Stimulated activated naive CD8-positive, alpha-beta T cell treated with anti-CD3 and anti-CD28 coated beads, Interleukin-15, Interleukin-2, amounts not matched to agents 100 ng/mL and 50 ng/mL, for 24 hours (primary cell): Measurements from ENCODE around the gene TPRX1.
"Not testable (repeated sequence)": the region's sequence is repeated elsewhere in the genome, so short reads cannot be mapped to it uniquely, and the experiment has no call there.

Experiments used
- H3K27ac Mint-ChIP-seq: one replicate; pipeline ENCODE4 v1.8.0; 2021; ENCODE audit warnings: mild to moderate bottlenecking, mixed read lengths
- H3K27me3 Mint-ChIP-seq: one replicate; pipeline ENCODE4 v1.8.0; 2021; ENCODE audit warnings: mixed read lengths
- H3K36me3 Mint-ChIP-seq: one replicate; pipeline ENCODE4 v1.8.0; 2021; ENCODE audit warnings: low read depth, mixed read lengths
- H3K4me1 Mint-ChIP-seq: one replicate; pipeline ENCODE4 v1.8.0; 2021; ENCODE audit warnings: low read depth, mixed read lengths
- H3K4me3 Mint-ChIP-seq: one replicate; pipeline ENCODE4 v1.8.0; 2021; ENCODE audit warnings: mild to moderate bottlenecking, mixed read lengths
- H3K9me3 Mint-ChIP-seq: one replicate; pipeline ENCODE4 v1.8.0; 2021; ENCODE audit warnings: mixed read lengths

TPRX1 gene

DNA sequence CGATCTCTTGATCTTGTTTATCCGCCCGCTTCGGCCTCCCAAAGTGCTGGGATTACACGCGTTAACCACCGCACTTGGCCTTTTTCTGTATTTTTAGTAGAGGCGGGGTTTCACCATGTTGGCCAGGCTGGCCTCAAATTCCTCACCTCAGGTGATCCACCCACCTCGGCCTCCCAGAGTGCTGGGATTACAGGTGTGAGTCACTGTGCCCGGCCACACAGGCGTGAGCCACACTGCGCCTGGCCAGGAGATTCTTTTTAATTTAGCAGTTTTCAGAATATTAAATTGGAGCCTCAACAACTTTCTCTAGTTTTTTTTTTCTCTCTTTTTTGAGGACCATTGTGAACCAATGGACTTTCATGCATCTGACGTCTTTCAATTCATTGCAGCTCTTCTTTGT lies 14.5 kb downstream of the TPRX1 start:
- not testable (repeated sequence) for H3K4me3 Mint-ChIP-seq, H3K36me3 Mint-ChIP-seq, H3K27me3 Mint-ChIP-seq, H3K27ac Mint-ChIP-seq, H3K9me3 Mint-ChIP-seq, H3K4me1 Mint-ChIP-seq

DNA sequence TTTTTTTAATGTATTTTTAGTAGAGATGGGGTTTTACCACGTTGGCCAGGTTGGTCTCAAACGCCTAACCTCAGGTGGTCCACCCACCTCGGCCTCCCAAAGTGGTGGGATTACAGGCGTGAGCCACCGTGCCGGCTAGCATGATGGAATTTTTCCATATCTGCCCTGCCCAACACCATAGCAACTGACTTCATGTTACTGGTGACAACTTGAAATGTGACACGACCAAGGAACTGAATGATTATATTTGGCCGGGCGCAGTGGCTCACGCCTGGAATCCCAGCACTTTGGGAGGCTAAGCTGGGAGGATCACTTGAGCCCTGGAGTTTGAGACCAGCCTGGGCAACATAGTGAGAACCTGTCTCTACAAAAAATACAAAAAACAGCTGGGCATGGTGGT lies 17.0 kb downstream of the TPRX1 start:
- H3K27me3 Mint-ChIP-seq, H3K9me3 Mint-ChIP-seq, H3K27ac Mint-ChIP-seq, H3K4me1 Mint-ChIP-seq, H3K4me3 Mint-ChIP-seq: not testable (repeated sequence)
- H3K36me3 Mint-ChIP-seq = peaks cover 23% of the 10 kb centered on the region

DNA sequence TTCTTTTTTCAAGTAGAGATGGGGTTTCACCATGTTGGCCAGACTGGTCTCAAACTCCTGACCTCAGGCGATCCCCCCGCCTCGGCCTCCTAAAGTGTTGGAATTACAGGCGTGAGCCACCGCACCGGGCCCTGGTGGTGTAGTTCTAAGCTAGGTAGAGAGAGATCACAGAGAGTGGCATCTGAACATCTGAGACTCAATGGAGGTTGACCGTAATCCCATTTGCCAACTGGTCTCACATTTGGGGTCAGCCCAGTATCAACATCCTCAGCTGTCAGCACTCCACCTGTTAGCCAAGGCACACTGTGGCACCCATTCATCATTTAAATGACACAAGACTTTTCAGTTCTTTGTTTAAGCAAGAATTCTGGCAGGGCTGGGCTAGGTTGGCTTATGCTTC lies 17.8 kb downstream of the TPRX1 start:
- Mint-ChIP-seq H3K4me3 (no peak overlapping the region), H3K36me3 (peaks cover 29% of the 10 kb centered on the region), H3K27me3 (no peaks in the 10 kb centered on the region), H3K4me1 (peaks cover 5% of the 10 kb centered on the region), H3K9me3 (no peaks in the 10 kb centered on the region), H3K27ac (no peak overlapping the region)

DNA sequence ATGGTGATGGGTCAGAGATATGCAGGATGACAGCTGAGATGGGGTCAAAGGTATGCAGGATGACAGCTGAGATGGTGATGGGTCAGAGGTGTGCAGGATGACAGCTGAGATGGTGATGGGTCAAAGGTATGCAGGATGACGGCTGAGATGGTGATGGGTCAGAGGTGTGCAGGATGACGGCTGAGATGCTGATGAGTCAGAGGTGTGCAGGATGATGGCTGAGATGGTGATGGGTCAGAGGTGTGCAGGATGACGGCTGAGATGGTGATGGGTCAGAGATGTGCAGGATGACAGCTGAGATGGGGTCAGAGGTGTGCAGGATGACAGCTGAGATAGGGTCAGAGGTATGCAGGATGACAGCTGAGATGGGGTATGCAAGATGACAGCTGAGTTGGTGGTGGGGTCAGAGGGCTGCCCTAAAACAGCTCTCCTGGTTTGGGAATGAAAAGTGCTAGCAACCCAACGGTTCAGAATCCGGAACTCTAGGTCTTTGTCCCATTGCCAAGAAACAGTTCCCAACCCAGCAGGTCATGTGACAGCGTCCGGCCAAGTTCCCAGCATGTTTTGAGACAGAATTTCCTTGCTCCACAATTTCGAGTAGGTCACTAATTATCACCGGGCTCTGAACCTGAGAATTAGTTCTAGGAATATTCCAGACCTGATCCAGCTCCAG lies 22.6 kb downstream of the TPRX1 start:
- H3K27me3 Mint-ChIP-seq = no peaks in the 10 kb centered on the region
- peaks cover 18% of the 10 kb centered on the region for H3K4me1 Mint-ChIP-seq
- peaks cover 44% of the 10 kb centered on the region for H3K36me3 Mint-ChIP-seq
- H3K27ac Mint-ChIP-seq = peak overlapping the region; percentile 63
- no peak overlapping the region for H3K4me3 Mint-ChIP-seq
- no peaks in the 10 kb centered on the region for H3K9me3 Mint-ChIP-seq

GRCh38 chr19:47780215-47780551 lies 24.2 kb downstream of the TPRX1 start:
- no peaks in the 10 kb centered on the region for H3K27me3 Mint-ChIP-seq
- peaks cover 18% of the 10 kb centered on the region for H3K4me1 Mint-ChIP-seq
- H3K9me3 Mint-ChIP-seq = no peaks in the 10 kb centered on the region
- H3K36me3 Mint-ChIP-seq = peaks cover 39% of the 10 kb centered on the region
- H3K4me3 Mint-ChIP-seq = peak overlapping the region; percentile 91
- H3K27ac Mint-ChIP-seq = peak overlapping the region; percentile 84

DNA sequence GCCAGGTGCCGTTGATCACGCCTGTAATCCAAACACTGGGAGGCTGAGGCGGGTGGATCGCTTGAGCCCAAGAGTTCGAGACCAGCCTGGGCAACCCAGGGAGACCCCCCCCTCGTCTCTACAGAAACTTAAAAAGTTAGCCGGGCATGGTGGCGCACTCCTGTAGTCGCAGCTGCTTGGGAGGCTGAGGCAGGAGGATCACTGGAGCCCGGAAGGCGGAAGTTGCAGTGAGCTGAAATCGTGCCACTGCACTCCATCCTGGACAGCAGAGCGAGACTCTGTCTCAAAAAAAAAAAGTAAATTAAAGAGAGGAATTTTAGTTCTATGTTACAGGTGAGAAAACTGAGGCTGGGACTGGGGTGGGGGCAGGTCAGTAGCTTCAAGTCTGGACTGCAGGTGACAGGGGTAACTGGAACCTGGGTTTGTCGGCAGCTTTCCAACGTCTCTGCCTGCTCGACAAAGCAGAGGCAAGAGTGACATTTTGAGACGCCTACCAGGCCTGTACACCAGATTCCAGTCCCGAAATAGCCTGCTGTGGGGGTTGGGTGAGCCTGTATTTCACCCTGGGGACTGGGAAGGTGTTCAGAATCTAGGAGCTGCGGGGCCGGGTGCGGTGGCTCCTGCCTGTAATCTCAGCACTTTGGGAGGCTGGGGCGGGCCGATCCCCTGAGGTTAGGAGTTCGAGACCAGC lies 24.7 kb downstream of the TPRX1 start:
- H3K4me1 Mint-ChIP-seq = peaks cover 18% of the 10 kb centered on the region
- H3K4me3 Mint-ChIP-seq = peak overlapping the region; percentile 91
- H3K9me3 Mint-ChIP-seq = no peaks in the 10 kb centered on the region
- no peaks in the 10 kb centered on the region for H3K27me3 Mint-ChIP-seq
- peak overlapping the region; percentile 82 for H3K27ac Mint-ChIP-seq
- H3K36me3 Mint-ChIP-seq = peaks cover 38% of the 10 kb centered on the region

GRCh38 chr19:47778954-47779351 lies 25.4 kb downstream of the TPRX1 start:
- Mint-ChIP-seq H3K27ac (peak overlapping the region; percentile 82), H3K9me3 (no peaks in the 10 kb centered on the region), H3K4me3 (peak overlapping the region; percentile 91), H3K4me1 (peaks cover 18% of the 10 kb centered on the region), H3K27me3 (no peaks in the 10 kb centered on the region), H3K36me3 (peaks cover 31% of the 10 kb centered on the region)

DNA sequence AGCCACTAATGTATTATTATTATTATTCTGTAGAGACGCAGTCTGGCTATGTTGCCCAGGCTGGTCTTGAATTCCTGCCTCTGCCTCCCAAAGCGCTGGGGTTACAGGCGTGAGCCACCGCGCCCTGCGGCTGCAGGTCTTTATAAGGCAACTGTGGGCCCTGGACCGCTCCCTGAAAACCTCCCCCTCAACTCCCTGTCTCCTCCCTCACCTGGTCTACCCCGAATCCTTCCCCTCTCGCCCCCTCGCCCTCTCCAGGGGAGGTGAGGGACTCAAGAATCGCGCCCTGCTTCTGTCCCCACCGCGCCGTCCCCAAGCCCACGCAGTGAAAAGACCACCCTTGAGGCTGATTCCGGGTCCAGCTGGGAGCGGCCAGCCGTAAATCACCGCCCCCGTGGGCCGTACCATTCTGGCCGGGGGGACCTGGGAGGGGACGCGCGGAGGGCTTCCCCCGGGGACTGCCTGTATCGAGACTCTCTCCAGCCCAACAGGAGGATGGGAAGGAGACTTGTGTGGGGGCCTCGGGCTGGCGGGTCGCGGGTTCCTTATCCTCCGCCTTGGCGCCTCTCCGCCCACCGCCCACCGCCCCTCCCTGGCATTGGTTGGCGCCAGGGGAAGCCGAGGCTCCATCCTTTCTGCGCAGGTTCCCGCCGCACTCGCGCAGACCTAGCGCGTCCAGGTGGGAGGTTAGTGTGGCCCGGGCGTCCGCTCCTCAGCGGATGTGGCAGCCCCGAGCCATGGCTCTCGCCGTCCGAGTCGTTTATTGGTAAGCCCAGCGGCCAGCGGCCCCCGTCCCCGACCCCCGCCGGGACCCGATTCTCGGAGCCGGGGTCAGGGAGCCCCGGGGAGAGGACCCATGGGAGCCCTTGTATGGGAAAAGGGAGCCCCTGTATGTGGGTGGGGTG lies 26.1 kb downstream of the TPRX1 start, which contains the start of gene SELENOW:
Gene SELENOW, plus strand, starts transcription at position 655 of the 905 bp plus-strand sequence. Its CDS starts 83 bp downstream, at position 738.
- Mint-ChIP-seq H3K9me3 (no peaks in the 10 kb centered on the region), H3K4me3 (peak within 1 kb of the TSS; percentile 91), H3K4me1 (peaks cover 18% of the 10 kb centered on the region), H3K27ac (peak within 1 kb of the TSS; percentile 87), H3K36me3 (peaks cover 28% of the 10 kb centered on the region), H3K27me3 (no peaks in the 10 kb centered on the region)

- H3K9me3 Mint-ChIP-seq, H3K27me3 Mint-ChIP-seq: not testable (repeated sequence)
- Mint-ChIP-seq H3K4me3 (peak overlapping the region; percentile 91), H3K36me3 (peaks cover 22% of the 10 kb centered on the region), H3K27ac (peak overlapping the region; percentile 87), H3K4me1 (peaks cover 18% of the 10 kb centered on the region)
These were observed 26.9 kb downstream of the TPRX1 start for GRCh38 chr19:47777245-47778048.

- peaks cover 18% of the 10 kb centered on the region for H3K4me1 Mint-ChIP-seq
- H3K27me3 Mint-ChIP-seq = no peaks in the 10 kb centered on the region
- peaks cover 14% of the 10 kb centered on the region for H3K36me3 Mint-ChIP-seq
- no peaks in the 10 kb centered on the region for H3K9me3 Mint-ChIP-seq
- H3K4me3 Mint-ChIP-seq = no peak overlapping the region
- H3K27ac Mint-ChIP-seq = no peak overlapping the region
These were observed 27.8 kb downstream of the TPRX1 start for GRCh38 chr19:47776568-47776967.

- H3K4me1 Mint-ChIP-seq, H3K27ac Mint-ChIP-seq, H3K4me3 Mint-ChIP-seq, H3K36me3 Mint-ChIP-seq, H3K27me3 Mint-ChIP-seq, H3K9me3 Mint-ChIP-seq: not testable (repeated sequence)
These were observed 33.1 kb downstream of the TPRX1 start for GRCh38 chr19:47771291-47771690.

DNA sequence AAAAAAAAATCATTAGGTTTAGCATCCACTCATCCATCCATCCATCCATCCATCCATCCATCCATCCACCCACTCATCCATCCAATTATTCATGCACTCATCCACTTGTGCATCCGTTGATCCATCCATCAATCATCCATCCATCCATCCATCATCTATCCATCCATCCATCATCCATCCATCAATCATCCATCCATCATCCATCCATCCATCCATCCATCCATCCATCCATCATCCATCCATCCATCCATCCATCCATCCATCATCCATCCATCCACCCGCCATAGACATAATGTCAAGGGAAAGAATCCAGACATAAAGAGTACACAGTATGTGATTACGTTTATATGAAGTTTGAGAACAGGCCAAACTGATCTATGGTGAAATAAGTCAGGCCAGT lies 34.8 kb downstream of the TPRX1 start:
- no peak overlapping the region for H3K4me3 Mint-ChIP-seq
- no peaks in the 10 kb centered on the region for H3K36me3 Mint-ChIP-seq
- peaks cover 3% of the 10 kb centered on the region for H3K4me1 Mint-ChIP-seq
- H3K9me3 Mint-ChIP-seq = no peaks in the 10 kb centered on the region
- no peak overlapping the region for H3K27ac Mint-ChIP-seq
- H3K27me3 Mint-ChIP-seq = no peaks in the 10 kb centered on the region

- peaks cover 3% of the 10 kb centered on the region for H3K4me1 Mint-ChIP-seq
- H3K27me3 Mint-ChIP-seq = no peaks in the 10 kb centered on the region
- no peaks in the 10 kb centered on the region for H3K36me3 Mint-ChIP-seq
- H3K9me3 Mint-ChIP-seq = no peaks in the 10 kb centered on the region
- H3K27ac Mint-ChIP-seq = no peak overlapping the region
- no peak overlapping the region for H3K4me3 Mint-ChIP-seq
These were observed 35.7 kb downstream of the TPRX1 start for GRCh38 chr19:47768604-47769003.

- Mint-ChIP-seq H3K9me3 (no peaks in the 10 kb centered on the region), H3K4me1 (peaks cover 3% of the 10 kb centered on the region), H3K27ac (no peak overlapping the region), H3K4me3 (no peak overlapping the region), H3K27me3 (no peaks in the 10 kb centered on the region), H3K36me3 (no peaks in the 10 kb centered on the region)
These were observed 37.0 kb downstream of the TPRX1 start for GRCh38 chr19:47767349-47767748.
